Upper lobe of left lung (tissue), 4 donors: ENCODE data around the gene NHS.

ENCODE experiments used
- POLR2A ChIP-seq, 4 donors: fragments of 450-650 bp; IDR thresholded peaks; one replicate each; pipeline ENCODE4 v1.5.1; 2016 to 2017; ENCODE audit warnings: antibody characterized with exemption in 4 of 4, mild to moderate bottlenecking in 2 of 4
- TF ChIP-seq, protein P1 (sequence below), 6 experiments: fragments of 450-650 bp in 4 of 6; fragments of 200-600 bp in 2 of 6; sonication (generic) in 2 of 6; IDR thresholded peaks; one replicate each; pipeline ENCODE4 v1.5.1; 2016 to 2019; ENCODE audit warnings: antibody characterized with exemption in 6 of 6

- TF ChIP-seq, protein P1, sequence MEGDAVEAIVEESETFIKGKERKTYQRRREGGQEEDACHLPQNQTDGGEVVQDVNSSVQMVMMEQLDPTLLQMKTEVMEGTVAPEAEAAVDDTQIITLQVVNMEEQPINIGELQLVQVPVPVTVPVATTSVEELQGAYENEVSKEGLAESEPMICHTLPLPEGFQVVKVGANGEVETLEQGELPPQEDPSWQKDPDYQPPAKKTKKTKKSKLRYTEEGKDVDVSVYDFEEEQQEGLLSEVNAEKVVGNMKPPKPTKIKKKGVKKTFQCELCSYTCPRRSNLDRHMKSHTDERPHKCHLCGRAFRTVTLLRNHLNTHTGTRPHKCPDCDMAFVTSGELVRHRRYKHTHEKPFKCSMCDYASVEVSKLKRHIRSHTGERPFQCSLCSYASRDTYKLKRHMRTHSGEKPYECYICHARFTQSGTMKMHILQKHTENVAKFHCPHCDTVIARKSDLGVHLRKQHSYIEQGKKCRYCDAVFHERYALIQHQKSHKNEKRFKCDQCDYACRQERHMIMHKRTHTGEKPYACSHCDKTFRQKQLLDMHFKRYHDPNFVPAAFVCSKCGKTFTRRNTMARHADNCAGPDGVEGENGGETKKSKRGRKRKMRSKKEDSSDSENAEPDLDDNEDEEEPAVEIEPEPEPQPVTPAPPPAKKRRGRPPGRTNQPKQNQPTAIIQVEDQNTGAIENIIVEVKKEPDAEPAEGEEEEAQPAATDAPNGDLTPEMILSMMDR (IDR thresholded peaks at IDR 0.05) = no peak
- no peak for TF ChIP-seq POLR2A (IDR thresholded peaks at IDR 0.05)
Observed at GRCh38 chrX:17475449-17476217, 100.6 kb downstream of the NHS start.
